GM18502 (cell line): ENCODE data around the gene AP1M1.
"Not testable (repeated sequence)": the region's sequence is repeated elsewhere in the genome, so short reads cannot be mapped to it uniquely, and the experiment has no call there.

Source experiments
- ATAC-seq: cut with Tn5 transposase; IDR thresholded peaks from one replicate; pipeline ENCODE4 v1.9.1; 2021; ENCODE audit warnings: mild to moderate bottlenecking; ENCODE audit not compliant: unreplicated experiment, poor library complexity

Gene AP1M1

DNA sequence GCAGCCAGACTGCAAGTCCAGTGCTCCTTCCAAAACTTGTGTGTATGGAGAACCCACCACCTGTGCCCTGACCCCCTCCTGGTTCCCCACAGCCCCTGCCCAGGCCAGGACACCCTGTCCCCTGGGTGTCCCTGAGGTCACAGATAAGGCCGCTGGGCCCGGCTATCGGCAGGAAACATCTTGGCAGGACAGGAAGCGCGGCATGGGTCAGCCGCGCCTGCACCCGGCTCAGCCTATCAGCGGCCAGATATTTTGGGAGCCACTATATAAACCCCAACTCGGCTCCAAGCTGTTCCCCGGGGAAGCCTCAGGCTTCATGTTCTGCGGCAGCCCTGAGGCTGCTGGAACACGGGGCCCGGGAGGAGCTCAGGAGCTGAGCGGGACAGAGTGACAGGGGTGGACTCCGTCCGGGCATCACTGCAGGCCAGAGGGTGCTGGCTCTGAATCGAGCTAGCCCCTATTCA is 60.8 kb downstream of the AP1M1 start:
- no peak for ATAC-seq

GRCh38 chr19:16259385-16260159 is 61.9 kb downstream of the AP1M1 start:
- ATAC-seq = no peak

GRCh38 chr19:16260160-16260811 is 62.6 kb downstream of the AP1M1 start:
- no peak for ATAC-seq

DNA sequence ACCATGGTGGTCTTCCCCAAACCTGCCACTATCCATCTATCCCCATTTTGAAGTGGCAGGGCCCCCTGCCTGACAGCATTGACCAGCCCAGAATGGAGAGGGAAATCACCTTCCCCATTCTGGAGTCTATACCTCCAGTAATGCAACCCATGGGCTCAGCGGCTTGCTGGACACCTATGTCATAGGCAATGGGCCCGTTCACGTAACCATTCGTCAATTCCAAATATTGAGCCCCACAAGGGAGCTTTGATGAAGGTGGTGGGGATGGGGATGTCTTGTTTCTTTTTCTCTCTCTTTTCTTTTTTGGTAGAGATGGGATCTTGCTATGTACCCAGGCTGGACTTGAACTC is 63.1 kb downstream of the AP1M1 start:
- no peak for ATAC-seq

GRCh38 chr19:16261584-16262368 is 64.1 kb downstream of the AP1M1 start:
- no peak for ATAC-seq

- no peak for ATAC-seq
Measured at GRCh38 chr19:16262618-16263017, 64.9 kb downstream of the AP1M1 start.

DNA sequence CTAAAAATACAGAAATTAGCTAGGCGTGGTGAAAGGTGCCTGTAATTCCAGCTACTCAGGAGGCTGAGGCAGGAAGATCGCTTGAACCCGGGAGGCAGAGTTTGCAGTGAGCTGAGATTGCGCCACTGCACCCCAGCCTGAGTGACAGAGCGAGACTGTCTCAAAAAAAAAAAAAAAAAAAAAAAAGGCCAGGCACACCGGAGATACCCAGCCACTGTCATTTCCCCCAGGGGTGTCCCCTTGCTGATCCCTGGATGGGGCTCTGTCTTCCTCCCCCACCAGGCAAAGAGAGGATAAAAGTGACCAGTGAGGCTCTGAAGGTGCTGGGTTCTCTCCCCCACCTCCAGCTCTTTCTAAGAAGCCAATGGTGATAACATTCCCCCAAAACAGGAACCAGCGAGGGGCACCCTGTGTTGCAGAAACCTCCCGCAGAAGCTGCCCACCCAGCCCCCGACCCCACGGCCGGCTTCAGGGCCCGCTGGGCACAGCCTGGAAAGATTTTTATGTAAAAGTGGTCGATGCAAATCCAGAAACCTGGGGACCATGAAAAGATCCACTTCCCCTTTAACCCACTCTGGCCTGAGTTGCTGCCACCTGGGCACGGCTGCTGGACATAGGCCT is 65.5 kb downstream of the AP1M1 start:
- no peak for ATAC-seq

GRCh38 chr19:16265205-16265604 is 67.5 kb downstream of the AP1M1 start:
- no peak for ATAC-seq

- ATAC-seq = no peak
Measured at GRCh38 chr19:16265890-16266585, 68.3 kb downstream of the AP1M1 start.

DNA sequence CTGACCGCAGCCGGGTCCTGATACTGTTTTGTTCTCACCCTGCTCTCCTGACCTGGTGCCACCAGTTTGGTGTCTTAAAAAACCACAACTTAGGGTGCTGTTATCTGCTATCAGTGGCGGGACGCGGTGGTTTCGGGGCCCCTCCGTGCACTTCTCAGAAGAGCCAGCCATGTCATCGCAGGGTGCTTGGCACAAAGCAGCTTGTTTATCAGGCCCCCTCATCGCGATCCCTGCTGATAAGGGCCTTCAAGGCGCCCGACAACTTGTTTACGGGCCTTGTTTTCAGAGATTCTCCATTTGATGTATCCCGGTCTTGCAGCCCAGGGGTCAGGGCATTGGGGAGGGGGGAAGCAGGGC is 68.9 kb downstream of the AP1M1 start:
- ATAC-seq = no peak

- ATAC-seq = no peak
Measured at GRCh38 chr19:16268676-16269319, 71.1 kb downstream of the AP1M1 start.

GRCh38 chr19:16272945-16273344 is 75.2 kb downstream of the AP1M1 start:
- no peak for ATAC-seq

DNA sequence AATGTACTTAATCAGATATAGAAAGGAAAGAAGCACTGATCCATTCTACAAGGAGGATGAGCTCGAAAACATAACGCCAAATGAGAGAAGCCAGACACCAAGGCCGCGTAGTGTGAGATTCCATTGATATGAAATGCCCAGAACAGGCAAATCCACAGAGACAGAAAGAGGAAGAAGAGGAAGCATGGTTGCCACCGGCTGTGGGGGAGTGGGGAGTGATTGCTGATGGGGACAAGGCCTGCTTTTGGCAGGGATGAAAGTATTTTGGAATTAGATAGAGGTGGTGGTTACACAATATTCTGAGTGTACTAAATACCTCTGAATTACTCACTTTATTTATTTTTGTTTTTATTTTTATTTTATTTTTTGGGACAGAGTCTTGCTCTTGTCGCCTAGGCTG is 76.7 kb downstream of the AP1M1 start:
- no peak for ATAC-seq

GRCh38 chr19:16280306-16280705 is 82.6 kb downstream of the AP1M1 start:
- no peak for ATAC-seq

DNA sequence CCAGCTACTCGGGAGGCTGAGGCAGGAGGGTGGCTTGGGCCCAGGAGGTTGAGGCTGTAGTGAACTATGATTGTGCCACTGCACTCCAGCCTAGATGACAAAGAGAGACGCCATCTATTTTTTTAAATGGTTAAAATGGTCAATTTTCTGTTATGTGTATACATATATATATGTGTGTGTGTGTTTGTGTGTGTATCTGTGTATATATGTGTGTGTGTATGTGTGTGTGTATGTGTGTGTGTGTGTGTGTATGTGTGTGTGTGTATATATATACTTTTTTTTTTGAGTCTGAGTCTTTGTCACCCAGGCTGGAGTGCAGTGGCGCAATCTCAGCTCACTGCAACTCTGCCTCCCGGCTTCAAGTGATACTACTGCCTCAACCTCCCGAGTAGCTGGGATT is 84.0 kb downstream of the AP1M1 start:
- ATAC-seq = no peak

DNA sequence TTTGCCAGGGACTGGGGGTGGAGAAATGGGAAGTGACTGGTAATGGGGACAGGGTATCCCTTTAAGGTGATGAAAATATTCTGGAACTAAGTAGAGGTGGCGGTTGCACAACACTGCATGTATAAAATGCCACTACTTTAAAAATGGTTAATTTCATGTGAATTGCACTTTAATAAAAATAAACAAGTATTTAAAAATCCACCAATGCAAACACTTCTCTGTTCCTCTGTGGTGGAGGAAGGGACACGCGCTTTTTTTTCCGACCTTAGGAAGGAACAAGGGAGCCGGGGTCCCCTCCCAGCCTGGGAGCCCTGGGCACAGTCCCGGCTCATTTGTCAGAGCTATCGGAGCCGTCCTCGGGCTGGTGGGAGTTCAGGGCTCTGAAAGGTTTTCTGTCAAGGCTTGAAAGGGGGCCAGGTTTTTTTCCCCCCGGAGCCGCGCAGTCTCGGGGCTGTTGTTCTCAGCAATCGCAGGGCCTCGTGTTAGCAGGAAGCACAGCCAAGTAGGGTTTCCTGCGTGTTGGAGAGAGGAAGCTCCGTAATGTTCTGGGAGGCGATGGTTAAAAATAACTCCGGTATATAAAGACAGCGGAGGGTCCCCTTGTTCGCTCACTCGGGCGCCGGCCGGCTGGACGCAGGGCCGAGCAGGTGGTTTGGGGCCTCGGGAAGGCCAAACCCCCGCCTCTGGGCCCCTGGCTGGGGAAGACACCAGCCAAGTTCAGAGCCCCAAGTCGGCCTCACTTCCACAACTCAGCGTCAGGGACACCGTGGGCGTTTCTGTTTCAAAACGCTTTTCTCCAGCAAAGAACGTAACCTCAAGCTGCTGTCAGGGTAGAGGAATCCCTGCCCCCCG is 85.7 kb downstream of the AP1M1 start:
- ATAC-seq = no peak

DNA sequence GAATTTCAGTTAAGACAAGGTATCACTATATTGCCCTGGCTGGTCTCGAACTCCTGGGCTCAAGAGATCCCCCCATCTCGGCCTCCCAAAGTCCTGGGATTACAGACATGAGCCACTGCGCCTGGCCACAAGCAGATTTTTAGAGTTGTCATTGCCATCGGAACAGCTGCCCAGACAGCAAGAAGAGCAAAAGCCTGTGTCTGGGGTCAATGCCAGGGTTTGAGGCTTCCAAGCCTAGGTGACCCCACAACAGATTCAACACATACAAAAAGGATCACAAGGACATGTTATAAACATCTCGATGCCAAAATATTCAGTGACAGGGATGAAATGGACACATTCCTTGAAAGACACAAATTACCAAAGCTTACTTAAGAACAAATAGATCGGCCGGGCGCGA is 86.8 kb downstream of the AP1M1 start:
- ATAC-seq = no peak

DNA sequence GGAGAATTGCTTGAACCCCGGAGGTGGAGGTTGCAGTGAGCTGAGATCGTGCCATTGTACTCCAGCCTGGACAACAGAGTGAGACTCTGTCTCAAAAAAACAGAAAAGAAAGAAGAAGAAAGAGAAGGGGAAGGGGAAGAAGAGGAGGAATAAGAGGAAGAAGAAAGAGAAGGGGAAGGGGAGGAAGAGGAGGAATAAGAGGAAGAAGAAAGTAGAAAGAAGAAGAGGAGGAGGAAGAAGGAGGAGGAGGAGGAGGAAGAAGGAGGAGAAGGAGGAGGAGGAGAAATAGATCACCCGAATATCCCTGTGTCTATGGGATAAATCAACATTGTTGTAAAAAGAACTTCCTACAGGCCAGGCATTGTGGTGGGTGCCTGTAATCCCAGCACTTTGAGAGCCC is 87.4 kb downstream of the AP1M1 start:
- ATAC-seq = not testable (repeated sequence)
